Measurements from ENCODE around the gene ZNF280A.

The ZNF280A gene

DNA sequence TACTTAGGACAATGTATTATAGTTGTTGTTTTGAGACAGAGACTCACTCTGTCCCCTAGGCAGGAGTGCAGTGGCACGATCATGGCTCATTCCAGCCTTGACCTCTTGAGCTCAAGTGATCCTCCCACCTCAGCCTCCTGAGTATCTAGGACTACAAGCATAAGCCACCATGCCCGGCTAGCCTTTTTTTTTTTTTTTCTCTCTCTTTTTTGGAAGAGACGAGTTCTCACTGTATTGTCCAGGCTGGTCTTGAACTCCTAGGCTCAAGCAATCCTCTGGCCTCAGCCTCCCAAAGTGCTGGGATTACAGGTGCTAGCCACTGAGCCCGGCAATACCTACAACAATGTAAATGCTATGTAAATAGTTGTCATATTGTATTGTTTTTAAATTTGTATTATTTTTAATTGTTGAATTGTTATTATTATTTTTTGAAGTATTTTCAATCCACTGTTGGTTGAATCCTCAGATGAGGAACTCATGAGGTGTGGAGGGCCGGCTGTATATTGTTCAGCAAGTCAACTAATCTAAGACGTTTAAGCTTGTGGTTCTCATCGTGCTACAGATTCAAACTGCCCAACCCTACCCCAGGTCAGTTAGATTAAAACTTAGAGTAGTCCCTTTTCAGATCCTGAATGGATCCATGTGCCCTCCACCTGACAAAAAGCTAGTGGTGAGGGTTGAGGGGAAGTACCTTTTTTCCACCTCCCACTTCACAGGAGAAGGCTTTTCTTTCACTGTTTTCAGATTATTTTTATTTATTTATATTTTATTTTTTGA is 11.9 kb upstream of the ZNF280A start:
- H3K27ac ChIP-seq = no peak overlapping the region
- TF ChIP-seq, protein P1, sequence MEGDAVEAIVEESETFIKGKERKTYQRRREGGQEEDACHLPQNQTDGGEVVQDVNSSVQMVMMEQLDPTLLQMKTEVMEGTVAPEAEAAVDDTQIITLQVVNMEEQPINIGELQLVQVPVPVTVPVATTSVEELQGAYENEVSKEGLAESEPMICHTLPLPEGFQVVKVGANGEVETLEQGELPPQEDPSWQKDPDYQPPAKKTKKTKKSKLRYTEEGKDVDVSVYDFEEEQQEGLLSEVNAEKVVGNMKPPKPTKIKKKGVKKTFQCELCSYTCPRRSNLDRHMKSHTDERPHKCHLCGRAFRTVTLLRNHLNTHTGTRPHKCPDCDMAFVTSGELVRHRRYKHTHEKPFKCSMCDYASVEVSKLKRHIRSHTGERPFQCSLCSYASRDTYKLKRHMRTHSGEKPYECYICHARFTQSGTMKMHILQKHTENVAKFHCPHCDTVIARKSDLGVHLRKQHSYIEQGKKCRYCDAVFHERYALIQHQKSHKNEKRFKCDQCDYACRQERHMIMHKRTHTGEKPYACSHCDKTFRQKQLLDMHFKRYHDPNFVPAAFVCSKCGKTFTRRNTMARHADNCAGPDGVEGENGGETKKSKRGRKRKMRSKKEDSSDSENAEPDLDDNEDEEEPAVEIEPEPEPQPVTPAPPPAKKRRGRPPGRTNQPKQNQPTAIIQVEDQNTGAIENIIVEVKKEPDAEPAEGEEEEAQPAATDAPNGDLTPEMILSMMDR (IDR thresholded peaks at IDR 0.05) = no peak
- TF ChIP-seq ZFX (IDR thresholded peaks at IDR 0.05; ENCODE audit: borderline replicate concordance) = no peak

DNA sequence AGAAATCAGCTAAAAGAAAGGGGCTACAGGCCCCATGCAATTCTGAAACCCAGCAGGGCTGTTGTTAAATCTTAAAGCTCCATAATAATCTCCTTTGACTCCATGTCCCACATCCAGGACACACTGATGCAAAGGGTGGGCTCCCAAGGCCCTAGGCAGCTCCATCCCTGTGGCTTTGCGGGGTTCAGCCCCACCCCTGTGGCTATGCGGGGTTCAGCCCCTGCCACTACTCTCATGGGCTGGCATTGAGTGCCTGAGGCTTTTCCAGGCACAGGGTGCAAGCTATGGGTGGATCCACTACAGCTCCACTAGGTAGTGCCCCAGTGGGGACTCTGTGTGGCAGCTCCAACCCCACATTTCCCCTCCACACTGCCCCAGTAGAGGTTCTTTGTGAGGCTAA is 8.7 kb upstream of the ZNF280A start:
- no peak for TF ChIP-seq ZFX (IDR thresholded peaks at IDR 0.05; ENCODE audit: borderline replicate concordance)
- TF ChIP-seq, protein P1 (IDR thresholded peaks at IDR 0.05) = no peak
- H3K27ac ChIP-seq = no peak overlapping the region

DNA sequence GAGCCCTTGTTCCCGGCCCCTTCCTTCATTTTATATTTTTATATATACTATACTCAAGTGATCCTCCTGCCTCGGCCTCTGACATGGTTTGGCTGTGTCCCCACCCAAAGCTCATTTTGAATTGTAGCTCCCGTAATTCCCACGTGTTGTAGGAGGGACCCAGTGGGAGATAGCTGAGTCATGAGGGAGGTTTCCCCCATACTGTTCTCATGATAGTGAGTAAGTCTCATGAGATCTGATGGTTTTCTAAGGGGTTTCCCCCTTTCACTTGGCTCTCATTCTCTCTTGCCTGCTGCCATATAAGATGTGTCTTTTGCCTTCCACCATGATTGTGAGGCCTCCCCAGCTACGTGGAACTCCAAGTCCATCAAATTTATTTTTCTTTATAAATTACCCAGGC is 7.2 kb upstream of the ZNF280A start:
- TF ChIP-seq, protein P1 (IDR thresholded peaks at IDR 0.05) = no peak
- TF ChIP-seq ZFX (IDR thresholded peaks at IDR 0.05; ENCODE audit: borderline replicate concordance) = no peak
- H3K27ac ChIP-seq = no peak overlapping the region

DNA sequence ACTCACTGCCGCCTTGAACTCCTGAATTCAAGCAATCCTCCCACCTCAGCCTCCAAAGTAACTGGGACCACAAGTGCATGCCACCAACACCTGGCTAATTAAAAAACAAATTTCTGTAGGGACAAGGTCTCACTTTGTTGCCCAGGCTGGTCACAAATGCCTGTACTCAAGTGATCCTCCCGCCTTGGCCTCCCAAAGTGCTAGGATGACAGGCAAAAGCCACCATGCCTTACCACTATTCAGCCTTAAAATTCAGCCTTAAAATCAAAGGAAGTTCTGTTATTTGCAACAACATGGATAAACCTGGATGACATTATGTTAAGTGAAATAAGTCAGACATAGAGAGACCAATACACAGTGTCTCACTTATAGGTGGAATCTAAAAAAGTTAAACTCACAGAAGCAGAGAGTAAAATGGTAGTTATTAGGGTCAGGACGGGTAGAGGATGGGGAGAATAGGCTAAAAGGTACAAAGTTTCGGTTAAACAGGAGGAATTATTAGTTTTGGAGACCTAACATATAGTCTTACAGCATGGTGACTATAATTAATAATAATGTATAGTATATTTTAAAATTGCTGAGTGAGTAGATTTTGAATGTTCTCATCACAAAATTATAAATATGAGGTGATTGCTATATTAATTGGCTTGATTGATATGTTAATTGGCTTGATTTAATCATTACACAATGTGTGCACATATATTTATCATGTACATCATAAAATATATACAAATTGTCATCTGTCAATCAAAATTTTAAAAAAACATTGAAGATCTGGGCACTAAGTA is 6.2 kb upstream of the ZNF280A start:
- H3K27ac ChIP-seq = no peak overlapping the region
- TF ChIP-seq, protein P1 (IDR thresholded peaks at IDR 0.05) = no peak
- no peak for TF ChIP-seq ZFX (IDR thresholded peaks at IDR 0.05; ENCODE audit: borderline replicate concordance)

DNA sequence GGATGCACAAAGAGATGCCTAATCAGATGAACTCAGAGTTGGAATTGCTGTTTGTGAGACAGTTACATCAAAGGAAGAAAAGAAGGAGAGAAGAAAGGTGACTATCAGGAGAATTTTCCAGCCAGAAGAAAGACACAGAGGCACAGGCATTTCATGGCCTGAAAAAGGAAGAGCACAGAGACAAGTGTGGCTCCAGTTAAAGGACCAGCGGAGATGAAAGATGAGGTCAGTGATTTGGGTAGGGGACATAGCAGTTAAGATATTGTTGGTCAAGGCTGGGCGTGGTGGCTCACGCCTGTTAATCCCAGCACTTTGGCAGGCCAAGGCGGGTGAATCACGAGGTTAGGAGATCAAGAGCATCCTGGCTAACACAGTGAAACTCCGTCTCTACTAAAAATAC is 3.4 kb upstream of the ZNF280A start:
- no peak overlapping the region for H3K27ac ChIP-seq
- TF ChIP-seq ZFX (IDR thresholded peaks at IDR 0.05; ENCODE audit: borderline replicate concordance) = no peak
- TF ChIP-seq, protein P1 (IDR thresholded peaks at IDR 0.05) = no peak

DNA sequence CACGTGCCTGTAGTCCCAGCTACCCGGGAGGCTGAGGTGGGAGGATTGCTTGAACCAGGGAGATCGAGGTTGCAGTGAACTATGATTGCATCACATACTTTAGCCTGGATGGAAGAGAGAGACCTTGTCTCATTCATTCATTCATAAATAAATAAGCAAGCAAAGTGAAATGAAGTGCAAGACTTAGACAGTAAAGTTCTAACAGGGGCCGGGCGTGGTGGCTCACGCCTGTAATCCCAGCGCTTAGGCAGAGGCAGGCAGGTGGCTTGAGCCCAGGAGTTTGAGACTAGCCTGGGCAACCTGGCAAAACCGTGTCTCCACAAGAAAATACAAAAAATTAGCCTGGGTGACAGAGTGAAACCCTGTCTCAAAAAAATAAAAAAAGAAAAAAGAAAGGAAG is 1.6 kb upstream of the ZNF280A start:
- no peak overlapping the region for H3K27ac ChIP-seq
- TF ChIP-seq, protein P1 (IDR thresholded peaks at IDR 0.05) = no peak
- TF ChIP-seq ZFX (IDR thresholded peaks at IDR 0.05; ENCODE audit: borderline replicate concordance) = no peak
